Stimulated activated CD4-positive, alpha-beta T cell treated with anti-CD3 and anti-CD28 coated beads, Interleukin-15, amount 100 ng/mL, for 1 hour (primary cell): ENCODE results near the gene PTAFR.
"Not testable (repeated sequence)": the region's sequence is repeated elsewhere in the genome, so short reads cannot be mapped to it uniquely, and the experiment has no call there.

Experiments used
- DNase-seq, 2 donors: peaks; one replicate each; pipeline ENCODE4 v3.0.0-alpha.2; 2020; ENCODE audit warnings: low read depth in 1 of 2, low spot score in 1 of 2

PTAFR gene

GRCh38 chr1:28145728-28146127, 30.8 kb downstream of the PTAFR start:
- DNase-seq = no peak

DNA sequence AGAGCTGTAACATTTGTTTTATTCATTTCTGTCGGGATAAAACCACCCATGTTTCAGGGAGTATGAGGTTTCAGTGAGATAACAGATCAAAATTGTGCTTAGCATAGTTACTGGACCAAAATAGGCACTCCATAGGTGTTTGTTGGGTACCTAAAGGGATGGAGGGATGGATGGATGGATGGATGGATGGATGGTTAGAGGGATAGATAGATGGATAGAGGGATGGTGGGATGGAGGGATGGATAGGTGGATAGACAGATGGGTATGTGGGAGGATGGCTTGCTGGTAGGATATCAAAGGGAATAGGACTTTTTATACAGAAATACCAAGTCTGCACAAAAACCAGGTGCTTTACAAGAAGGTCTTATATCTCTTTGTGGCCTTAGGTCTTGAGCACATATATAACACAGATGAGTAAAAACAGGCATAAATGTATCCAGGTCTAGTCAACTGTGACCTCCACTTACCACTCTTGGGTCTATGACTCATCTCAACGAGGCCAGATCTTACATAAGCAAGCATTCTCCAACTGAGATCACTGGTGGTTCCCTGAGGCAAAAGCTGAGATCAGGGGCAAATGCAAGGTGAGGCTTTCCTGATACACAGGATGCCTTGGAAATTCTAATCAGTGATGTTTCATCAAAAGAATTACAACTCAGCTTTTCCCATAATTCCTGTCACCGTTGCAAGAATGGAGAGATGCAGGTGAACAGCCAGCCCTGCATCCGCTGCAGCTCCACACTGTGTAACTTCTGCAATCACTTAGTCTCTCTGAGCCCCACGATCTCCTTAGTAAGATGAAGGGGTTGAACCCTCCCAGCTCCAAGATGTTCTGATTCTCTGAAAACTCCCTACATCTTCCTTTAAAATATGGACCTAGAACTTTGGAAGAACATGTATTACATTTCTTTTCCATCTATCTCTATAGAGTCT, 32.0 kb downstream of the PTAFR start:
- DNase-seq = no peak

- DNase-seq = no peak
Observed at GRCh38 chr1:28143496-28144202, 32.8 kb downstream of the PTAFR start.

GRCh38 chr1:28141685-28142084, 34.8 kb downstream of the PTAFR start:
- DNase-seq = no peak

DNA sequence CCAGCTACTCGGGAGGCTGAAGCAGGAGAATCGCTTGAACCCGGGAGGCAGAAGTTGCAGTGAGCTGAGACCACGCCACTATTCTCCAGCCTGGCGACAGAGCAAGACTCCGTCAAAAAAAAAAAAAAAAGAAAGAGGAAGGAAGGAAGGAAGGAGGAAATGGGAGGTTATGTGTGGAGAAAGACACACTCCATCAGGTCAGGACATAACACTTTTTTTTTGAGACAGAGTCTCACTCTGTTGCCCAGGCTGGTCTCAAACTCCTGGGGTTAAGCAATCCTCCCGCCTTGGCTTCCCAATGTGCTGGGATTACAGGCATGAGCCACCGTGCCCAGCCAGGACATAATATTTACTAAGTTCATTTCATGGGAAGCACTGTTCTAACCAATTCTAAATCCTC, 36.6 kb downstream of the PTAFR start:
- DNase-seq = not testable (repeated sequence)

DNA sequence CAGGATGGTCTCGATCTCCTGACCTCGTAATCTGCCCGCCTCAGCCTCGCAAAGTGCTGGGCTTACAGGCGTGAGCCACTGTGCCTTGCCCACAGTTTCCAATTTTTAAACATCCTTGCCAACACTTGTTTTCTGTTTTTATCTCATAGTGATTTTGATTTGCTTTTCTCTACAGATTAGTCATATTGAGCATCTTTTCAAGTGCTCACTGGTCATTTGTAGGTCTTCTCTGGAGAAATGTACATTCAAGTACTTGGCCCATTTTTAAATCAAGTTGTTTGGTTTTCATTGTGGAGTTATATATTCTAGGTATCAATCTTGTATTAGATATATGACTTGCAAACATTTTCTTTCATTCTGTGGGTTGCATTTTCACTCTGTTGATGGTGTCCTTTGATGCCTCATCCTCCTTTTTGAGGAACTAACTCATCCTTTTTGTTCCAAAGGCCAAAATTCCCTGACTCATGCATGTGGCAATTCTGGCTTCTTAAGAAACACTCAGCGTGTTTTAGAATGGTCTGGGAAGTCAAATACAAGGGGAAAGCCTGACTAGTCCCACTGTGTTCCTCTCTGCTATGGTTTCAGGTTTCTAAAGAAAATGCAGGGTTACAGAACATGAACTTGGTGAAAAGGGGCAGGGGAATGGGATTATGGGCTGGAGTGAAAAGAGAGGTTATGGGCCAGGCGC, 37.3 kb downstream of the PTAFR start:
- no peak for DNase-seq

DNA sequence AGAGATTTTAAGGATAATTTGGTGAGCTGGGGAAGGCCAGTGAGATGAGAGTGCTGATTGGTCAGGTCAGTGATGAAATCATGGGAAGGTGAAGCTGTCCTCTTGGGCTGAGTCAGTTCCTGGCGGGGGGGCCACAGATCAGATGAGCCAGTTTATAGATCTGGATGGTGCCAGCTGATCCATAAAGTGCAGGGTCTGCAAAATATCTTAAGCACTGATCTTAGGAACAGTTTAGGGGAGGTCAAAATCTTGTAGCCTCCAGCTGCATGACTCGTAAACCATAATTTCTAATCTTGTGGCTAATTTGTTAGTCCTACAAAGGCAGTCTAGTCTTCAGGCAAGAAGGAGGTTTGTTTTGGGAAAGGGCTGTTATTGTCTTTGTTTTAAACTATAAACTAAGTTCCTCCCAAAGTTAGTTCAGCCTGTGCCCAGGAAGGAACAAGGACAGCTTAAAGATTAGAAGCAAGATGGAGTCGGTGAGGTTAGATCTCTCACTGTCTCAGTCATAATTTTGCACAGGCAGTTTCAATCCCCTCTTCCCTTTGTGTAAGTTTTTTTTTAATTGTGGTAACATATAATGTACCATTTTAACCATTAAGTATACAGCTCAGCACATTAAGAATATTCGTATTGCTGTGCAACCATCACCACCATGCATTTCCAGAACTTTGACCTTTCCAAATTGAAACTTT, 39.4 kb downstream of the PTAFR start:
- no peak for DNase-seq

GRCh38 chr1:28136169-28136921, 40.1 kb downstream of the PTAFR start:
- no peak for DNase-seq

DNA sequence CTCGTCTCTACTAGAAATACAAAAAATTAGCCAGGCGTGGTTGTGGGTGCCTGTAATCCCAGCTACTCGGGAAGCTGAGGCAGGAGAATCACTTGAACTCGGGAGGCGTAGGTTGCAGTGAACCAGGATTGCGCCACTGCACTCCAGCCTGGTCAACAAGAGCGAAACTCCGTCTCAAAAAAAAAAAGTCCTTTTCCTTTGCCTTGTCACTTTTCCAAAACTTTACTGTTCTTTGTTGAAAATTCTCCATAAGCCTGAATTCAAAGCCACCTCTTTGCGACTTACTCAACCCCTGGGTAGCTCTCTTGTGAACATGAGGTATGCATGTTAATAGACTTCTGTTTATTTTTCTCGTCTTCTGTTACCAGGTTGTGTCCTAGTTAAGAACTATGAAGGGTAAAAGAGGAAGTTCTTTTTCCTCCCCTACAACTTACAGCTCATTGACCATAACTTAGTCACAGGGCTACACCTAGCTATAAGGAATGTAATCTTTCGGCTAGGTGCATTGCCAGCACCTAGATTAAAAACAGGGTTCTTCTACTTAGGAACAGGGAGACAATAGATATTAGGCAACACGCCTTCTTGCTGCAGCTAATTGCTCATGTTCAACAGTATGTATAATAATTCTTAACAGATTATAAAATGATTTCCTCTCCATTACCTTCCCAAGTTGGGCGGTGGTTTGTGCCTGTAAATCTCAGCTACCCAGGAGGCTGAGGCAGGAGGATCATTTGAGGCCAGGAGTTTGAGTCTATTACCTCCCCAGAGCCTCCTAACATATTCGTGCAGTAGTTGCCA, 40.9 kb downstream of the PTAFR start:
- DNase-seq = no peak

DNA sequence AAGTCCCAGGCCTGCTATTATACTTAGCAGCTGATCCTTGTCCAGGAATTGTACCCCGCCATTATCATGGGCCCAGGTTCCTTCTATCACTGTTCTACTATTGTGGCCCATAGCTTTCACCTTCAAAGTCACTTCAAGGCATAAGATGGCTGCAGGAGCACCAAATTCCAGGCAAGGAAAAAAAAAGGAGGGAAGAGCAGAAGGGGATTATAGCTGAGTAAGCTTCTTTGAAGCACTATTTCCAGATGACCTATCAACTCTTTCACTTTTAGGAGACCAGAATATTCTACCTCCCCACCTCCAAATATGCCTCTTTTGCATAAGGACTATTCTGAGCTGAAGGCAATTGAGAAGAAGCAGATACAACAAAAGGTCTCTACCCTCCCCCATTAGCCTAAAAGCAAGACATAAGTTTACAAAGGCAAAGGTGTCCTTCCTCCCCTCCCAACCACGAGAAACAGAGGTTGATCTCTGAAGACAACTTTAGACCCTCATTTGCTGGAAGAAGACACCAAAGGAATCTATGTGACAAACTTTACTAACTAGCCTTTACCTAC, 41.8 kb downstream of the PTAFR start:
- no peak for DNase-seq

DNA sequence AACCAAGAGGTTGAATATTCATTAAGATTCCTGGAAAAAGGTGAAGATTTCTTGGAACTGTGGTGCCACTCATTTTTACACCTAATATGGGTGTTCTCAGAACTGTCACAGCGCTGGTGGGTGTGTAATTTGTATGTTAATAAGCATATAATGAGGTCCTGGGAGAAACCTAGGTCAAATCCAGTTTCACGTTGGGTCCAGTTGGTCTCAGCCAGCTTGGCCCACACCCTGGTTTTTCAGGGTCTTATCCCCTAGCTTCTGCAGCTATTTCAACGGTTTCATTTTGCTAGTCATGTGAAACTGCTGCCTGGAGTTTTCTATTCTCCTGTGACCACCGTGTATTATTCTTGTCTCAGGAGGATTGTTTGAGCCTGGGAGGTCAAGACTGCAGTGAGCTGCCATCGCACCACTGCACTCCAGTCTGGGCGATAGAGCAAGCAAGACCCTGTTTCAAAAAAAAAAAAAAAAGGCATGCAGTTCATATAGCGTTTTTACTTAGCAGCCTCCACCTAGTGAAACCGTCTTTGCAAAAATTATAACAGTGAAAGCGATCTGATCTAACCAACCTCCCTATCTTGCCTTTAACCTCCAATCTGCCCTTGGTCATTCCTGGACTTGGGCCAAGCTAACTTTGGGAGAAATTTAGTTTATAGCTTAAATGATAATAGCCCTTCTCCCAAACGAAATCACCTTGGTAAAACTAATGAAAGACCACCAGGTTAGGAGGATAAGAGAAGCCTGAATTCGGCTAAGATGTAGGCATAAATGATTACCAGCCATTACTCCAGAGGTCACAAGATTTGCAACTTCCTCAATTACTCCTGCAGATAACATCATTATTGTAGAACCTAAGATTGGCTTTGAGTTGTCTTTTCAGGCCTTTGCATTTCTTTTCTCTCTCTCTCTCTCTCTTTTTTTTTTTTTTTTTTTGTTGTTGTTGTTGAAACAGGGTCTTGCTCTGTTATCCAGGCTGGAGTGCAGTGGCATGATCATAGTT, 44.0 kb downstream of the PTAFR start:
- DNase-seq = no peak

GRCh38 chr1:28130901-28131300, 45.6 kb downstream of the PTAFR start:
- no peak for DNase-seq

- no peak for DNase-seq
Observed at GRCh38 chr1:28129150-28129549, 47.3 kb downstream of the PTAFR start.

- no peak for DNase-seq
Observed at GRCh38 chr1:28127617-28128257, 48.8 kb downstream of the PTAFR start.

DNA sequence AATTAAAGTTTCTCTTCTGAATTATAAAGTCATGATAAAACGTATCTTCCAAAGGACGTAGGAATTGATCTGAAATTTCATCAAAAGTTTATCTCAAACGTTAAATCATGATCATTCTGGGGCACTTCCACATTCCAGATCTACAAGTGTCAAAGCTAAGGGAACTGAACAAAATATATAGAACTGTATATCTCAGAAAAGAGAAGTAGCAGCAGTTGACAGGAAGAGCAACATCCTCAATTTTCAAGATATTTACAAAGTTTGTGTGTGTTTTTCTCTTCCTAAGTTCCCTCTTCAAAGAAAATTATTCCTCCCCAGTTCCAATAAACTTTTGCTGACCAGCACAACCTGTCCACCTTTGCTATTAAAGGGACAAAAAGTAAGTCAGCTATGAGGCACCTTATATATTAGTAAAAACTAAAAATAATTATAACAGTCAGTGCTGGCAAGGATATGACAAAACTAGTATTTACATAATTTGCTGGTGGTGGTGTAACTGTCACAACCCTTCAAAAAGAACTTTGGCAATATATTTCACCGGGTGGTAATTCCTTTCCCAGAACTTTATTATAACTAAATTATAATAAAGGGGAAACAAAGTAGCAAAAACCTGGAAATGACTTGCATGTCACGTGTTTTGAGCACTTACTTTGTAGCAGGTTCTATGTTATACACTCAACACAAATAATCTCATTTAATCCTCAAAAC, 49.6 kb downstream of the PTAFR start:
- no peak for DNase-seq

DNA sequence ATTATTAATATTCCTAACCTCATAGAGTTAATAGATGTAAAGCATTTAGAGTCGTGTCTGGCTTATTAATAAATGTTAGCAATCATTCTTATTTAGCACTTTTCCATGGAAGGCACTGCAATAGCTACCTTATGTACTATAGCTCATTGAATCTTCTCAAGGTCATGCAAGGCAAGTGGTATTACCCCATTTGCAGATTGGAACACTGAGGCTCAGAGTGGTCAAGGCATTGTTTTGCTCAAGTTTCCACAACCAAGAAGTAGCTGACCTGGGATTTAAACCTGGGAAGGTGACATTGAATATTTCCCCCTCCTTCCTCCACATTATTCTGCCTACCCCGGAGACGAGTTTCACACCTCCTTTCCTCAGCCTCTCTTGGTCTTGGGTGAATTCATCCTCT, 50.3 kb downstream of the PTAFR start:
- no peak for DNase-seq

DNA sequence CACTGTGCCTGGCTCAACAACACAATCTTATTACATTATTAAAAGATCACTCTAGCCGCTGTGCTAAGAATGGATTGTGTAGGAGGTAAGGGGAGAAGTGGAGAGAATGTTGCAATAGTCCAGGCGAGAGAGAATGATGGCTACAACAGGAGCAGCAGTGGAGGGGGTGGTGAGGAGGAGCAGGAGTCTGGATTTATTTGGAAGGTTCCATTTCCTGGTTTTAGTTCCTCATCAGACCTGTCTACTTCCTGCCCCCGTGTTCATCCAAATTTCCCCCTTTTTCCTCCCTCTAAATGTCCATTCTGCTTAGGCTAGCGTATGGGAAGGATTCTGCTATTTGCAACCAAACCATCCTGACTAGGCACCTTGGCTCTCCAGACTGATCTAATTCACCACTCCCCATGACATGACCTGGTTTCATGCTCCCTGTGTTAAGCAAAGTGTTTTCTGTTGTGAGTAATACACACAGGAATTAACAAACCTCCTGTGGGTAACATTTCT, 53.0 kb downstream of the PTAFR start:
- no peak for DNase-seq
